HepG2 (cell line): ENCODE results near the gene PEA15. TPM values are rescaled to one million over a fixed set of nuclear protein-coding genes. Genes with fewer than 3 reads are reported as not detected.

Experiments used
- FUBP1 ChIP-seq: sonication (generic); formaldehyde crosslinking; IDR thresholded peaks from 2 replicates; pipeline ENCODE4 v1.5.1; 2020; ENCODE audit warnings: missing genetic modification reagents, mild to moderate bottlenecking, borderline replicate concordance
- KDM2A ChIP-seq: sonication (generic); formaldehyde crosslinking; IDR thresholded peaks from 2 replicates; pipeline ENCODE4 v1.4.0; 2020; ENCODE audit warnings: low read depth, missing genetic modification reagents, borderline replicate concordance
- RAD21 ChIP-seq: fragments of 450-650 bp; formaldehyde crosslinking; IDR thresholded peaks from 2 replicates; pipeline ENCODE4 v1.5.0; 2020; ENCODE audit warnings: mild to moderate bottlenecking
- SAFB2 ChIP-seq: sonication (generic); formaldehyde crosslinking; IDR thresholded peaks from 2 replicates; pipeline ENCODE4 v1.5.1; 2020; ENCODE audit warnings: missing genetic modification reagents, low read depth, mild to moderate bottlenecking, borderline replicate concordance
- TERF1 ChIP-seq: sonication (generic); formaldehyde crosslinking; IDR thresholded peaks from 2 replicates; pipeline ENCODE4 v1.8.0; 2022; ENCODE audit warnings: mild to moderate bottlenecking, missing genetic modification reagents, moderate library complexity
- THAP8 ChIP-seq: sonication (generic); formaldehyde crosslinking; IDR thresholded peaks from 2 replicates; pipeline ENCODE4 v1.5.1; 2020; ENCODE audit warnings: missing genetic modification reagents, mild to moderate bottlenecking, borderline replicate concordance
- ZBTB38 ChIP-seq: sonication (generic); formaldehyde crosslinking; IDR thresholded peaks from 2 replicates; pipeline ENCODE4 v1.5.1; 2020; ENCODE audit warnings: mild to moderate bottlenecking, missing genetic modification reagents
- ZHX1 ChIP-seq: sonication (generic); formaldehyde crosslinking; IDR thresholded peaks from 2 replicates; pipeline ENCODE4 v1.8.1; 2022; ENCODE audit warnings: low read depth, mild to moderate bottlenecking, missing genetic modification reagents
- ZNF326 ChIP-seq: sonication (generic); formaldehyde crosslinking; IDR thresholded peaks from 2 replicates; pipeline ENCODE4 v1.4.0; 2020; ENCODE audit warnings: missing genetic modification reagents, borderline replicate concordance
- polyA plus RNA-seq, 8 experiments: library from polyadenylated mRNA; depleted of rRNA in 3 of 8; stranded (reverse) in 7 of 8; unstranded in 1 of 8; fragments of >200 nt; fragmentation: Illumina TruSeq in 4 of 8; extraction: Trizol in 4 of 8; gene quantifications; 2 replicates each; pipeline versions ENCODE4 v1.2.1 to v1.2.3, GENCODE V29; 2011 to 2016; ENCODE audit warnings: low read depth in 4 of 8, missing spikeins in 1 of 8, mixed read lengths in 1 of 8; ENCODE audit not compliant: insufficient read depth in 1 of 8
- total RNA-seq, 5 experiments: library from RNA; depleted of rRNA; stranded (reverse); fragments of >200 nt; fragmentation: Illumina TruSeq; extraction: Trizol; gene quantifications; 2 replicates each; pipeline ENCODE4 v1.2.3, GENCODE V29; 2016; ENCODE audit warnings: low read depth in 1 of 5

Gene PEA15
- total and polyA plus RNA-seq, 2 of the 13 experiments (the other 11 are each of a cell fraction or from before 2014, with no cell fraction given) = 12.1 to 35.2 TPM

- TF ChIP-seq ZHX1 (CRISPR knock-in tag) = no peak
- TF ChIP-seq TERF1 (CRISPR knock-in tag) = no peak
- no peak for TF ChIP-seq ZNF326 (CRISPR knock-in tag)
- no peak for TF ChIP-seq RAD21 (CRISPR knock-in tag)
- no peak for TF ChIP-seq KDM2A (CRISPR knock-in tag)
- TF ChIP-seq ZBTB38 (CRISPR knock-in tag) = no peak
- TF ChIP-seq FUBP1 = no peak
- no peak for TF ChIP-seq THAP8 (CRISPR knock-in tag)
- TF ChIP-seq SAFB2 (CRISPR knock-in tag) = no peak
- TF ChIP-seq, all 625 proteins: peak for 0
Measured at GRCh38 chr1:160168016-160168415, 37.2 kb upstream of the PEA15 start (continued).
